GM19238 (cell line): ENCODE data around the gene STK17B.
A peak's percentile ranks its signal among the peaks of the same experiment; 100 is the strongest.
"Not testable (repeated sequence)": the region's sequence is repeated elsewhere in the genome, so short reads cannot be mapped to it uniquely, and the experiment has no call there.

Source experiments
- DNase-seq: peaks from one replicate; pipeline ENCODE4 v3.0.0; 2011; ENCODE audit warnings: low spot score; ENCODE audit not compliant: insufficient read length

Gene STK17B

DNA sequence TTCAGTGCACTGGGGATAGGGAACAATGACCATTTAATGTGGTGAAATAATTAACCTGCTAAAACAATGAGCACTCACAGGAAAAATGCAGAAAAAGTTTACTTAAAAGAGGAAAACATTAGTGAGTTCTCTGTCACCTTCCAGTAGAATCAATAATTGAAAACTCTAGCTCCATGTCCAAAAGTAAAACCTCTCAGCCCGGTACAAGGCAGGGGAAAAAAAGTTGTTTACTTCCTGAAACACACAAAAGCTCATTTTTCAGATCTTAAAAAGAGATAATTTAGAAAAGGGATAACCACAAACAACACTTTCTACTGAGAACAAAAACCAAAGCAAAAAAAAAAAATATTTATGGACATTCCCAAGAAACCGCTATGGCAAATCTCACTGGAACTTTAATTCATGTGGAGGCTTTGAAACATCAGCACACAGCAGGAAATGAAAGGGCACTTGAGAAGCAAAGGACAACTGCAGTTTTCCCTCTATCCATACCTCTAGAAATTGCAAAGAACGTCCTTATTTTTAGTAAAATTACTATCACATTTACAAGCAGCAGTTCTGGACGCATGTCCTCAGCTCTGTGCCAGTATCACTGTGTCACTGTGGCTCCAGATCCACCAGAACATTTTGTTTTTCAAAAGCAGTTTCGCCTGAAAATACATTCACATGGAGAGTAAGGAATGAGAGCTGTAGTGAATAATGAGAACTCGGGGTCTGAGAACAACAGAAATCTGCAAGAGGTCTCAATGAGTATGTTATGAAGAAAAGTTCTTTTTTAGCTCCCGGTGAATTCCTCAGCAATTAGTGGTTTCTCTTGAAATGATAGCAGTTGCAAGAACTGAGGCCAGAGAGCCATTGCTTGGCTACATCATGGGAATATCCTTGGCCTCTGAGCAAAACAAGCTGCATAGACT, 58.1 kb downstream of the STK17B start:
- no peak for DNase-seq

DNA sequence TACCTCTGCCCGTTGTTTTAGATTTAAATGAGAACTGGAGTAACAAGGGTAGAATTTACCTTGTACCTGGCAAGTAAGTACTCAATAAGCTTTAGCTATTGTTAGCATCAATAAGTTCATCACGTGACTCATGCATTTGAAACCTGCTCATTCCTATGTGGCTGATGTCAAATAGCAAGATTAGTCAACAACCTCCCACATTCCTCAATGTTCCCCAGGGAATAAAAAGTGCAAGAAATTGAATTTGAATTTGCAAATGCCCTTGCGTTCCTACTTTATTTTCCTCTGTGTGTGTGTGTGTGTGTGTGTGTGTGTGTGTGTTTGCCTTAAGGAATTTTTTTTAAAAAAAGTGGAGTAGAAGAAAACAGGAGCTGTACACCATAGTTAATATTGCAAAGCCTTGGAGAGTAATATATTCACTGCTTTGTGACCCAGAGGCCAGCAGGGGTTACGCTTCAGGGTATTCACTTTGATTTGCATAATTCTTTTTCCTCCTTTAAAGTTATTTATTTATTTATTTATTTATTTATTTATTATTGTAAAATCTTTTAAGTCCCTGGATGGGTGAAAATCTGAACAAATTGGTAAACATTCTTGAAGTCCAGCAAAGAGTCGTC, 58.9 kb downstream of the STK17B start:
- DNase-seq: no peak

GRCh38 chr2:196108604-196109003, 62.8 kb downstream of the STK17B start:
- no peak for DNase-seq

GRCh38 chr2:196105951-196106350, 65.4 kb downstream of the STK17B start:
- DNase-seq: no peak

- DNase-seq: no peak
Measured at GRCh38 chr2:196104066-196104465, 67.3 kb downstream of the STK17B start.

DNA sequence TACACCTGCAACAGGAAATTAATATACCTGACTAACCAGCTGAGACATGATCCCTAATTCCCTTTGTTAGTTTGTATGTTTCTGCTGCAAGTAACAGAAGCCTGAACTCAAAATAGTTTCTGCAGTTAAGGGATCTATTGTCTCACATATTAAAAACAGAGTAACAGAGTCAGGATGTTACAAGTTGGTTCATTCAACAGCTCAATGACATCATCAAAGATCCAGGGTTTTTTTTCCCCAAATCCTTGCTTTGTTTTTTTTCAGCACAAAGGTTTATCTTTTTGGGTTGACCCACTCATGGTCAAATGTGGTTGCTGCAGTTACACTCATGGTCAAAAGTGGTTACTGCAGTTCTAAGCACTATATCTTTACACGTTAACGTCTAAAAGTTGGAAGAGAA, 67.8 kb downstream of the STK17B start:
- no peak for DNase-seq

DNA sequence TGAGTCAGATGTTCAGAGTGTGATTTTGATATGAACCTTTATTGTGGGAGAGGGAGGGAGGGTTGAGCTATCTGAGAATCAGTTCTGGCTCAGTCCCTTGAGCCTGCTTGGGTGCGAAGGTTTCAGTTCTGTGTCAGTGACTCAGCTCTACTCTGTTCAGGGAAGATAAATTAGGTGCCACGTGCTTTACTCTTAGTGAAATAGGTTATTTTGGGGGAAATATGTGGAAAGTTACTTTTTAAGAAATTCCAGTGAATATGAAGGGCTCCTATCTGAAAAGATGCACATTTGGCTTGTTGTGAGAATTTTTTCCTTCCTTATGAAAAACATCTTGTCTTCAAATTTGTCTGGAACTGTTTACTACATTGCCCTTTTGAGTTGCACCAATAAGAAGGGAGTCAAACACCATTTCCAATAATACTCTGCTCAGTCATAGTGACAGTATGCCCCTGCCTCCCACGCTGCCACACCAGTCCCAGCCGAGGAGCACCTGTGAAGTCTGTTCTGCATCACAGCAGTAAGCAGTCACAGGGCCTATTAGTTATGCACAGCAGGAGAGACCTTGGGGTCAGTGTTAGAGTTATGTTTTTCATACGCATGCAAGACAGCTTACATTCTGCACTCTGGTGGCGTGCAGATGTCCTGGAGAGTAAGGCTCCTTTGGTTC, 69.9 kb downstream of the STK17B start:
- DNase-seq: peak; percentile 19

GRCh38 chr2:196099916-196100315, 71.5 kb downstream of the STK17B start:
- DNase-seq: no peak

DNA sequence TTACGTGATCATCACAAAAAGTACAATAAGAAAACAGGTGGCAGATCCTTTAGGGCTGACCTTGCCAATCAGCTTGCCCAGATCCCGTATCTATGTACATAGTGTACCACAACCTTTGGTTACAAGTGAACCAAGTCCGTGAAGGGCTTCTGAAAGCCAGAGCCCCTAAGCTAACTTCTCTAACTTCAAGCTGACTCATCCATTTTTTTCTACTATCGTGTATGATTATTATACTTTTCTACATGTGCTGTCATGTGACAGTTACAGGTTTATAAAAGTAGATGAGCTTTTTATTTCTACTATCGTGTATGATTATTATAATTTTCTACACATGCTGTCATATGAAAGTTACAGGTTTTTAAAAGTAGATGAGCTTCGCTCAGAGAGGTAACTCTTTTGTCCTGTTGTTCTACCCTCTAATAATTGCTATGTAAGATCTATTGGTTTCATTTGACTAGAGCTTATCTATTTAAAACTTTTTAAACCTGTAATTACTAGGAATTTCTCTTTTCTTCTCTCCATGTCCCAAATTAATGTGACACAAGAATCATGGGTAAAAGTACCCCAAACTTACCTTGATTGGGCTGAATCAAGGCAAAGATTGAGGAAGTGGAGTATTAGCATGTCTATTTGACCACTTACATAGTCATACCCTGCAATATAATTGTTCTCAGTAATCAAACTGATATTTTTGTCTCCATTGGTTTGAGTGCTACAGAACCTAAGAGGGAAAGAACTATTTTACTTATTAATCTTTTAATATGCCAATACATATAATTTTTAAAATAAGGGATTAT, 73.3 kb downstream of the STK17B start:
- no peak for DNase-seq

GRCh38 chr2:196096982-196097745, 74.2 kb downstream of the STK17B start:
- no peak for DNase-seq

- DNase-seq: no peak
Measured at GRCh38 chr2:196096264-196096663, 75.1 kb downstream of the STK17B start.

GRCh38 chr2:196089448-196089847, 81.9 kb downstream of the STK17B start:
- not testable (repeated sequence) for DNase-seq

DNA sequence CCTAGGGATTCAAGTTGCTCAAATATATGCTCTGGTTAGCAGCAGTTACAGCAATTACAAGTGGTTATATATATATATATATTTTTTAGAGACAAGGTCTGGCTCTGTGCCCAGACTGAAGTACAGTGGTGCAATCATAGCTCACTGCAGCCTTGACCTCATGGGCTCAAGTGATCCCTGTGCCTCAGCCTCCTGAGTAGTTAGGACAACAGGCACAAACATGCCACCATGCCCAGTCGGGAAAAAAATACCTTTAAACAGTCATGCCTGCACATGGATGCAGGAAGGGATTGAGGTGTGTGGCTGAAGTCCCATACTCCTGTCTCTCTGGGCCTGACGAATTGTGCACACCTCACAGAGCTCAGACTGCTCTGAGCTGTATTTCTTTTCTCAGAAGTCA, 83.2 kb downstream of the STK17B start:
- DNase-seq: no peak

GRCh38 chr2:196086517-196087368, 84.6 kb downstream of the STK17B start:
- no peak for DNase-seq

GRCh38 chr2:196083601-196084000, 87.8 kb downstream of the STK17B start:
- no peak for DNase-seq
